Effector memory CD4-positive, alpha-beta T cell (primary cell): ENCODE measurements around the gene KLHL36.

ENCODE experiments used
- DNase-seq, 3 donors: peaks; one replicate each; pipeline ENCODE4 v3.0.0-alpha.2; 2020
- H3K27ac ChIP-seq: 2 replicates; pipeline ENCODE4 v1.7.0; 2013; ENCODE audit warnings: mild to moderate bottlenecking, low read length, moderate library complexity; ENCODE audit not compliant: insufficient read depth, poor library complexity, severe bottlenecking
- H3K27me3 ChIP-seq: replicated peaks from 2 replicates; pipeline ENCODE4 v1.7.0; 2013; ENCODE audit warnings: mild to moderate bottlenecking, low read length; ENCODE audit not compliant: insufficient read depth, control insufficient read depth, poor library complexity, severe bottlenecking
- H3K36me3 ChIP-seq: 2 replicates; pipeline ENCODE4 v1.7.0; 2013; ENCODE audit warnings: mild to moderate bottlenecking, low read length, moderate library complexity; ENCODE audit not compliant: control insufficient read depth, insufficient read depth
- H3K4me1 ChIP-seq: 2 replicates; pipeline ENCODE4 v1.7.0; 2013; ENCODE audit warnings: low read length, mild to moderate bottlenecking; ENCODE audit not compliant: control insufficient read depth, insufficient read depth, poor library complexity, severe bottlenecking
- H3K4me3 ChIP-seq: 2 replicates; pipeline ENCODE4 v1.7.0; 2013; ENCODE audit warnings: low read length, low read depth, mild to moderate bottlenecking; ENCODE audit not compliant: insufficient read depth, poor library complexity, severe bottlenecking
- H3K9me3 ChIP-seq: 2 replicates; pipeline ENCODE4 v1.7.0; 2013; ENCODE audit warnings: mild to moderate bottlenecking, low read length, moderate library complexity; ENCODE audit not compliant: control insufficient read depth

Gene KLHL36

GRCh38 chr16:84706856-84707255 lies 58.5 kb downstream of the KLHL36 start:
- Histone ChIP-seq H3K4me1 (peaks cover 5% of the 10 kb centered on the region), H3K27ac (no peak overlapping the region), H3K9me3 (no peaks in the 10 kb centered on the region), H3K36me3 (no peaks in the 10 kb centered on the region), H3K27me3 (no peaks in the 10 kb centered on the region), H3K4me3 (no peak overlapping the region)
- DNase-seq = no peak

DNA sequence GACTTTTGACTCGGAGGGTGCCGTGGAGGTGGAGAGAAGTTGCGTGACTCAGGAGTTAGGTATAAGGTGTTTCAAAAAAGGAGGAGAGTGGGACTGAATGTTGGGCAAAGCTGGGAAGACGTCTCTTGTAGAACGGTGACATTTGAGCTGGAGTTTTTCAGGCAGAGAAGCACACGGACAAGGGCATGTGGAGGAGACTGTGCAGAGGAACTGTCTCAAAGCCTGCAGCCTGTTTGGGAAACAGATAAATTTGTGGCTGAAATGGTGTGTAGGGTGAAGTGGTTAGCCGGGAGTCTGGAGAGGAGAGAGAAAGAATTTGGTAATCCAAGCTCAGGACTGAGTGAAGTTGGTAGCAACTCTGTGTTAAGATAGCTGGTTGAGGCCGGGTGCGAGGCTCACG lies 61.3 kb downstream of the KLHL36 start:
- Histone ChIP-seq H3K36me3 (no peaks in the 10 kb centered on the region), H3K4me1 (no peaks in the 10 kb centered on the region), H3K4me3 (no peak overlapping the region), H3K27me3 (no peaks in the 10 kb centered on the region), H3K9me3 (no peaks in the 10 kb centered on the region), H3K27ac (no peak overlapping the region)
- DNase-seq = no peak

DNA sequence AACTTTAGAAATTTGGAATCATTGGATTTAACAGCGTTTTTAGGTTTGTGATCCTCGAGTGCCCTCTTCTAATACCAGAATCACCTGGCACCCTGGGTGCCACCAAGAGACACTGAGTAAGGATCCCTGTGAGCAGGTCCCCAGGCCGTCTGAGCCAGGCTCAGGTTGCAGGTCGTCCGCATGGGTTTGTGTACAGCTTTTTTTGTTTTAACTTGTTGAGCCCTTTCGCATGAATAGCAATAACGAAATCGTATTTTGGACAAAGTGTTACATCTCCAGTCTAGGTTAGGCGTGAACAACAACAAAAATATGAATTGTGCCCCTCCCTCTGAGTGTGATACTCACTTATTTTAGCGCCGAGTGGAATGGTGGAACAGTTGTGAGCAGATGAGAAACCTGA lies 62.4 kb downstream of the KLHL36 start:
- no peak overlapping the region for H3K27ac ChIP-seq
- no peaks in the 10 kb centered on the region for H3K9me3 ChIP-seq
- no peaks in the 10 kb centered on the region for H3K4me1 ChIP-seq

More for the DNA sequence above, 62.4 kb downstream of the KLHL36 start:
- Histone ChIP-seq H3K4me3 (no peak overlapping the region), H3K27me3 (no peaks in the 10 kb centered on the region), H3K36me3 (no peaks in the 10 kb centered on the region)
- no peak for DNase-seq
